NCI-H2227 treated with DMSO at 0.1 percent for 48 hours (cell line): ENCODE data around the gene DDIAS.
"Not testable (repeated sequence)": the region's sequence is repeated elsewhere in the genome, so short reads cannot be mapped to it uniquely, and the experiment has no call there.

Experiments
- DNase-seq: peaks from one replicate; lab custom pipeline; 2025; lab: John Stamatoyannopoulos, UW

The DDIAS gene, protein sequence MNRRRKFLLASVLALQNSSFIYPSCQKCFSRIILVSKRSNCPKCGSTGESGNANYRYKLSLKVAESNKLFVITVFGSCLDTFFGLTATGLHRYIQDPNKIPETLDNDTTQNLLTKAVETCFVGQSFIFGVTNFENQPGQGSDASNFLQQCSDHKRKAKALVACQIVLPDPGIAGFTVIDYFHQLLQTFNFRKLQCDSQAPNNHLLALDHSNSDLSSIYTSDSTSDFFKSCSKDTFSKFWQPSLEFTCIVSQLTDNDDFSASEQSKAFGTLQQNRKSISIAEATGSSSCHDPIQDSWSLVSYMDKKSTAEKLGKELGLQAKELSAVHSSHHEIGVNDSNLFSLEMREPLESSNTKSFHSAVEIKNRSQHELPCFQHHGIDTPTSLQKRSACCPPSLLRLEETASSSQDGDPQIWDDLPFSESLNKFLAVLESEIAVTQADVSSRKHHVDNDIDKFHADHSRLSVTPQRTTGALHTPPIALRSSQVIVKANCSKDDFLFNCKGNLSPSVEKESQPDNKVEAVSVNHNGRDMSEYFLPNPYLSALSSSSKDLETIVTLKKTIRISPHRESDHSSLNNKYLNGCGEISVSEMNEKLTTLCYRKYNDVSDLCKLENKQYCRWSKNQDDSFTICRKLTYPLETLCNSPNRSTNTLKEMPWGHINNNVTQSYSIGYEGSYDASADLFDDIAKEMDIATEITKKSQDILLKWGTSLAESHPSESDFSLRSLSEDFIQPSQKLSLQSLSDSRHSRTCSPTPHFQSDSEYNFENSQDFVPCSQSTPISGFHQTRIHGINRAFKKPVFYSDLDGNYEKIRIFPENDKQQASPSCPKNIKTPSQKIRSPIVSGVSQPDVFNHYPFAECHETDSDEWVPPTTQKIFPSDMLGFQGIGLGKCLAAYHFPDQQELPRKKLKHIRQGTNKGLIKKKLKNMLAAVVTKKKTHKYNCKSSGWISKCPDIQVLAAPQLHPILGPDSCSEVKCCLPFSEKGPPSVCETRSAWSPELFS

DNA sequence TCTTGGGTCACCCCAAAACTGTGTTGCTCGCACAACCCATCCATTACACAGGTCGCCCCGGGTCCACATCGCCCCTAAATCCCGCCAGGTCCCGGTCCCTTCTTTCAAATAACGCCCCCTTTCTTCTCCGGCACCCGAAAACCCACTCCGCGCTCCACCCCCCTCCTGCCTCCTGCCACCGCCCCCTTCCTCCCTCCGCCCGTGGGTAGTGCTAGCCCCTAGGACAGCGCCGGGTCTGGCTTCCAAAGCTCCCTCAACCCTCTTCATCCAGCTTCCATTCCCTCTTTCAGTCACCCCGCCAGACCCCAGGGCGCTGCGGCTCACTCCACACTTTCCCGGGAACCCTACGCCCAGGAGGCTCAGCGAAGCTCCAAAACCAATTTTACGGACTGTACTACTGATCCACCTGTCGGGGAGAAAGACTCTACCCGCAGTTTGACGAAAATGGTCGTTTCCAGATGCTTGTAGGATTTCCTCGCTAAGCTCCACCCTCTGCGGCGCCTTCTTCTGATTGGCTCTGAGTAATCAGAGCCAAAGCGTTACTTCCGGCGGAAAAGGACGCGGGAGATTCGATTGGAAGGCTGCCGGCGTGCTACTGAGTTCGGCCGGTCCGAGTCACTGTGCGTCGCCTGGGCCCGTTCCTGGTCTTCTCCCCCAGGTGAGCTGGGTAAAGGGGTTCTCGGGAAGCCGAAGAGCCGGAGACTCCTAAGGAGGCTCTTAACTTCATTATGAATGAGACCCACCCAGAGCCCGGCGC lies at the start of gene DDIAS:
DDIAS (plus strand) TSS at position 572 of the 757 bp plus-strand sequence. CDS start 13,003 bp downstream, outside the sequence.
- peak; percentile 92 for DNase-seq

DNA sequence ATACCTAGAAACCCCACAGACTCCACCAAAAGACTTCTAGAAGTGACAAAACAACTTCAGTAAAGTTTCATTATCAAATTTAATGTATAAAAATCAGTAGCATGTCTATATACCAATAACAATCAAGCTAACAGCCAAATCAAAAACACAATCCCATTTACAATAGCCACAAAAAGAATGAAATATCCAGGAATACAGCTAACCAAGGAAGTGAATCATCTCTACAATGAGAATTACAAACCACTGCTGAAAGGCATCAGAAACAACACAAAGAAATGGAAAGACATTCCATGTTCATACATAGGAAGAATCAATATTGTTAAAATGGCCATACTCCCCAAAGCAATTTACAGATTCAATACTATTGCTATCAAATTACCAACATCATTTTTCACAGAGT lies 47.3 kb upstream of the DDIAS start:
- DNase-seq: no peak

DNA sequence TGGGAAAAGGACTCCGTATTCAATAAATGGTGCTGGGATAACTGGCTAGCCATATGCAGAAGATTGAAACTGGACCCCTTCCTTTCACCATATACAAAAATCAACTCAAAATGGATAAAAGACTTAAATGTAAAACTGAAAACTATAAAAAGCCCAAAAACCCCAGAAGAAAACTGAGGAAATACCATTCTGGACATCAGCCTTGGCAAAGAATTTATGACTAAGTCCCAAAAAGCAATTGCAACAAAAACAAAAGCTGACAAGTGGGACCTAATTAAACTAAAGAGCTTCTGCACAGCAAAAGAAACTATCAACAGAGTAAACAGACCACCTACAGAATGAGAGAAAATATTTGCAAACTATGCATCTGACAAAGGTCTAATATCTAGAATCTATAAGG lies 46.6 kb upstream of the DDIAS start:
- DNase-seq: not testable (repeated sequence)

DNA sequence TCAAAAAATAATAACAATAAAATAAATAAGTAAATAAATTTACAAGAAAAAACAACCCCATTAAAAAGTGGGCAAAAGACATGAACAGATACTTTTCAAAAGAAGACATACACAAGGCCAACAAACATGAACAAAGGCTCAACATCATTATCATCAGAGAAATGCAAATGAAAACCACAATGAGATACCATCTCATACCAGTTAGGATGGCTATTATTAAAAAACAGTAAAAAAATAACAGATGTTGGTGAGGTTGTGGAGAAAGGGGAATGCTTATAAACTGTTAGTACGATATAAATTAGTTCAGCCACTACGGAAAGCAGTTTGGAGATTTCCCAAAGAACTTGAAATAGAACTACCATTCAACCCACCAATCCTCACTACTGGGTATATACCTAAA lies 45.9 kb upstream of the DDIAS start:
- DNase-seq: no peak

DNA sequence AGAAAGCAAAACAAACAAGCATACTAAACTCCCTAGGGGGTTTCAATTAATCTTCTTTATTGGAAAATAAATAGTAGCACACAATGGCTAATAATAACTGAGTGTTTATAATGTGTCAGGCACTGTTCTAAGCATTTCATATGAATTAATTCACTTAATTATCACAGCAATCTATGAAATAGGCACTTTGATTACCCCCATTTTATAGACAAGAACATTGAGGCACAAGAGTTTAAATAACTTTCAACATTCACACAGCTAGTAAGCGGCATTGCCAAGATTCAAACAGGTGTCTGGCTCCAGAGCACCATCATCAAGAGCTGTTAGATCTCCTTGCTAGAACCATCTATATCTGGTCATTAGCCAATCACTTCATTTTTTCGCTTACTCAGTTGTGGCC lies 44.4 kb upstream of the DDIAS start:
- DNase-seq: no peak

DNA sequence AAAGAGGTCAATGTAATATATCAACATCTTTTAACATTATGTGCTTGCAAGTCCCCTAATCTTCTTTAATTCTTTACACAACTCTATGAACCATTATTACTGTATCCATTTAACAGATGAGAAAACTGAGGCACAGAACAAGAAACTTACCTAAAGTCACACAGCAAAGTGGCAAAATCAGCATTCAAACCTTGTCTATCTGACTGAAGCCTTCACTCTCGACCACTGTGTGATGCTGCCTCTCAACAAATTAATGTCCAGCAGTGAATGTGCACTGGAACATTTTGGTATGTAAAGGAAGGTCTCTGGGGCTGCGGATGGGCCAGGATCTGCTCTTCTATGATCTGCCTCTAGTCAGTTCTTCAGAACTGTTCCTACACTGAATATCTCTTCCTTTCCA lies 43.4 kb upstream of the DDIAS start:
- no peak for DNase-seq

DNA sequence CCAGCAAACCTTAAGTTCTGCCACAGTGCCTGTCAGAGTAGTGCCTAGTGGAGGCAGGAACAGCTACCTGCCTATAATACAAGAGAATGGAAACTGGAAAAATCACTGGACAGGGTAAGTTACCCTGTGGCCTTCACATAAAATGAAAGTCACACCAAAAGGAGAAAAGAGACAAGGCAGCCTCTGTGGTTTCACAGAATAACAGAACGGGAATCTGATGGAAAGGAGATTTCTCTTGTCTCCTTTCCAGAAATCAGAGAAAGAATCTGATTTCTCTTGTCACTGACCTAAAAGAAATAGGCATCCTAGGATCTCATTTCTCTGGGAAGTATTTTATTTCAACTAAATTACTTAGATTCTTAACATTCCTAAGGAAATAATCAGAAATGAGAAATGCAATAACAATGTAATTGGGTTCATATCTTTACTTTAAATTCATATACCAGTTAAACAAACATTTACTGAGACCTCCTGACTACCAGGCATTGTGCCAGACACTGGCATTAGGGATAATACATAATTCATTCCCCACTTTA lies 42.9 kb upstream of the DDIAS start:
- no peak for DNase-seq

DNA sequence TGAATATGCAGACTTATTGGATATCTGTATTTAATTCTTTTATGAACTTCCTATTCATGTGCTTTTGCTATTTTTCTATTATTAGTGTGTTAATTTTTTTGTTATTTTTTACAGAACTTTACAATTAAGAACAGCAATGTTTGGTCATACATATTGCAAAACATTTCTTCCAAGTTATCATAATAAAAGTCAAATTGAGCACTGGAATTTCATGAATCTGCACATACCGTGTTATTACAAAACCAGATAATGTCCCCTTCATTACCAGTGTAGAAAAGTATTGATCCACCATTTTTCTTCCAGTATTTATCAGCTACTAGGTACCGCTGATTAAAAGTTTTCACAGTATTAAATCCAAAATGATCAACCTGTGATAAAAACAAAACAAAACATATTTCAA lies 41.8 kb upstream of the DDIAS start:
- no peak for DNase-seq

DNA sequence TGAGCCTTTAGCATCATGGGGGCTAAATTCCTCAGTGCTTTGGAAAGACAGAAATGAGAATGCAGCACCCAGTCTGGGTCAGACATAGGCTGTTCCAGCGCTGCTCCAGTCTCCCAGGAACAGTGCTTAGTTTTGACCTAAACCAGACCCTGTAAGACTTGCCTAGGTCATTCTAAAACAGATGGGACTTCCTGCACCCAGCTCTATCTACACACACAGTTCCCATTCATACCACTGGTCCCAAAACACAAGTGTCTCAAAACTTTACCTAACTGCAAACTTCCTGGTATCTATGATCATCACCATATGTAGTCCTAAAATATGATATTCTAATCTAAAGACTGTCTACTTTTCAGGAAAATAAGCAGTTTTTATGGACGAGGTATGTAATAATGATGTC lies 39.2 kb upstream of the DDIAS start:
- no peak for DNase-seq

DNA sequence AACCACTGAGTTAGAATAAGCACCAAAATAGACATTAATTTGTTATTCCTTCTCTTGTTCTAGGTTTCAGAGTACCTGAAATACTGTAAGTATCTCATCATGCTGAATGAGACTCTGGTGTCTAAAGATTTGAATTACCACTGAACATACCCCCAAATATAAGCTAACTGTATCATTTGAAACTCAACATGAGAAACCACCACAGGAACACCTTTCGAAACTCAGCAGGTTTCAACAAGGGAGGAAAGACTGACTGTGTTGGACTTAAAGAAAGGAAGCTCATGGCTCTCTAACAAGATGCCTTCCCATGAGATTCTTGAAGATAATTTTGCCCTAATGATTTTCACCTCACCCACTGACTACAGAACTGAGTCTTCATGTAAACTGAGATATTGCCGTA lies 38.3 kb upstream of the DDIAS start:
- DNase-seq: no peak

DNA sequence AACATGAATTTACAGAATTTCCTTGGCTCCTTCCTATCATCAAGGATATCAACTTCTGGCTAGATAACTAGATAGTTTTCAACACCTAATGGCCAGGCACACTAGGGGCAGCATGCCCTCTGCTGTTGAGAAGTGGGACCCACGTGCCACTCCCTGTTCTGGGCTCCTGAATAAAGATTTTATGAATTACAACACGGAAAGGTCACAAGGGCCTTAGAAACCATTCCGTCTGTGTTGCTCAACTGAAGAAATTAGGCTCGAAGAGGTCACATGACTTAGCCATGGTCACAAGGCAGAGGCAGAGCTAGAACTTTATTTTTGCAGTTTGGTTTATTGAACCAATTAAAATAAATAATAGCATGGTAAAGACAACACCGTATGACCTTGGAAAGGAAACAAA lies 37.3 kb upstream of the DDIAS start:
- no peak for DNase-seq

DNA sequence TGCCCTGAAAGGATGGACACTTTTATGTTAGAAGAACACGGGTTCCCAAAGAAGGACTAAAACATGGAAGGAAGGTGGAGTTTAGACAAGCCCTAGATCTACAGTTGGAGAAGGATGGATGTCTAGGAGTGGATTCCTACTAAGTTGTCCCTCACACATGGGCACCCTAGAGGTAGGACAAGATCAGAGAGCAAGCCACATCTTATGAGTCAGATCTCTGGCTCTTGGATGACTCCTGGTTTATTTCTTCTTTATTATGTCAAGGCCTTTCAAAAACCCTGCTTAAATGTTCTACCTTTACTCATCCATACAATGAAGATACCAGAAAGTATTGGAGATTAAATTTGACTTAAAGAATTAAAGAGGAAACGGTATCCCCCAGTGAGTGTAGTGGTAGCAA lies 35.7 kb upstream of the DDIAS start:
- no peak for DNase-seq

DNA sequence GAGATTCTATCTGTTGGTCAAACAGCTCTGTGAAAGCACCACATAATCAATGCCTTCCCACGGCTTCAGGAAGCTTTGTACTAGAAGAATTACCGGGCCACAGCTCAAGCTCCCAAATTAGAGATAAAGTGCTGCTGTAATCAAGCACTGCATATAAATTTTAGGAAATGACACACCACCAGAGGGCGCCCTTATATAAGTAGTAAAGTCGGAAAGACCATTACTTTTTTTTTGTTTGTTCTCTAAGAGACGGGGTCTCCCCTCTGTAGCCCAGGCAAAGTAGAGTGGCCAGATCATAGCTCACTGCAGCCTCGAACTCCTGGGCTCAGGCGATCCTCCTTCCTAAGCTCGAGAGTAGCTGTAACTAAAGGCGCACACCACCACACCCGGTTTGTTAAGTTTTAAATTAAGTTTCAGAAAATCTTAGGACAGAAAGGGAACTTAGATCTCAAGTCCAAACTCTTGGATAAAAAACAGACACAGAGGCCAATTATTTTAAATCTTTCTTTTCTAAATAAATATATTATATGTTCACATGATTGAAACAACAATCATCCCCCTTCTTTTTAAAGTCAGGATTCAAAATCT lies 33.9 kb upstream of the DDIAS start:
- peak; percentile 72 for DNase-seq

DNA sequence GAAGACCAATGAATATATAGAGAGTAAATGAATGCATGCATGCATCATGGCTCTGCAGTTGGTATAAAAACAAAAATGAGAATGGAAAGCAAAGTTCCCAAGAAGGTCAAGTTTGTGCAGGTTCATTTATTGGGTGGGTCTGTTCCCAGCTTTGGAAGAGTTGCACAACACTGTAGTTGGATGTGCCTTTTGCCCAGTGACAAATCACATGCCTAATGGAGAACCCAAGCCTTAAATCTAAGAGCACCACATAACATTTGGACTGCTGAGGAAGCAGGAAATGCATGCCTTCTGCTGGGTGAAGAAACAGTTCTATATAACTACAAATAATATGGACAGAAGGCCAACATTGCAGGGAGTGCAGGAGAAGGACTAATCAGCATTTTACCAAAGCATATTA lies 31.9 kb upstream of the DDIAS start:
- DNase-seq: no peak

DNA sequence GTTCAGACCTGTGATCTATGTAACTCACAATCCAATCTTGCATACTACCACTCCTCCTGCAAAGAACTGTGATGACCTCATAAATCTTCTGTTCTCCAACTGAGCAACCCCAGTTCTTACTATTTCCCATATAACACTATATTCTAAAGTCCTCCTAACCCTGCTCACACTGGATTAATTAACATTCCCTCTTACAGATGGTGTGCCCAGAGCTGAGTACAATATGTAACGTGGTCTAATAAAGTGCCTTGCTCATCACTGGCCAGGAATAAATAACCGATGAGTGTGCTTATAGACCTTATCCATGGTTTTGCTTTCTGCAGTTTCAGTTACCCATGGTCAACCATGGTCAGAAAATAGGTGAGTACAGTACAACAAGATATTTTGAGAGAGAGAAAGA lies 29.9 kb upstream of the DDIAS start:
- no peak for DNase-seq

DNA sequence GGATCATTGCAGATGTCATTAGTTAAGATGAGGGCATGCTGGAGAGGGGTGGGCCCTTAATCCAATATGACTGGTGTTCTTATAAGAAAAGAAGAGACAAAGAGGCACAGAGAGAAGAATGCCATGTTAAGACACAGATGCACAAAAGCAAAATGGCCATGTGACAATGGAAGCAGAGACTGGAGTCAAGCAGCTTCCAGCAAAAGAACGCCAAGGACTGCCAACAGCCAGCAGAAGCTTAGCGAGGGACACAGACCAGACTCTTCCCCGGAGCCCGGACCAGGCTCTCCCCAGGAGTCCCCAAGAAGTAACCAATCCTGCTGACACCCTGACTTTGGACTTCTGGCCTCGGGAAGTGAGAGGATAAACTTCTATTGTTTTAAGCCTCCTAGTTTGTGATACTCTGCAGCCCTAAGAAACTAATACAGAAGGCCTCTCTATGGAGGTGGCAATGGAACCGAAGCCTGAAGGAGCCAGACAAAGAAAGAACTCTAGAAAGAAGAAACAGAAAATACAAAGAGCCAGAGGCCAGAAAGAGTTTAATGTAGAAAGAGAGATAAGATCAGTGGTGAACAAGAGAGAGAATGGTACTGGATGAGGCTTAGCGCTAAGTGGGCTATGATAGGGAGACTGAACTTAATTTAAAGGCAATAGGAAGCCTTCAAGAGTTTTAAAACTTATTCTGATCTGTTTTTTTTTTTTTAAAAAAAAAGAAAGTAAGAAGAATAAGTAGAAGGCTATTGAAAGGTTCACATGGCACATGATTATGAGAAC lies 29.0 kb upstream of the DDIAS start:
- DNase-seq: no peak

DNA sequence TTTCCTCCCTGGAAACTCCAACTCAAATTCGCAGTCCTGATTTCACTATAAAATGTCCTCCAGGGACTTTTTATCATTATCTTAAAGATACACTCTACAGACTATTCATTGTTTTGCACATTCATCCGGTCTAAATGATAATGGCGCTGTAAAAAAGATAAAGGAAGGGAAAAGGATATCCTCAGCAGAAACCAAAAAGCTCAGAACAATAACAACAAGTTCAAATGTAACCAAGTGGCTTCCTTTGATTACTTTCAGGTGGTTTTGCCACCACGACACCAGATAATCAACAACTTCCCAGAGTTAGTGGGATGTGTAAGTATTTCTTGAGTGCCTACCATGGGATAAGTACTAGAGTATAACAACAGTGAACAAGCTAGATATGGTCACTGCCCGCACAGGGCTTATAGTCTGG lies 27.6 kb upstream of the DDIAS start:
- DNase-seq: no peak

DNA sequence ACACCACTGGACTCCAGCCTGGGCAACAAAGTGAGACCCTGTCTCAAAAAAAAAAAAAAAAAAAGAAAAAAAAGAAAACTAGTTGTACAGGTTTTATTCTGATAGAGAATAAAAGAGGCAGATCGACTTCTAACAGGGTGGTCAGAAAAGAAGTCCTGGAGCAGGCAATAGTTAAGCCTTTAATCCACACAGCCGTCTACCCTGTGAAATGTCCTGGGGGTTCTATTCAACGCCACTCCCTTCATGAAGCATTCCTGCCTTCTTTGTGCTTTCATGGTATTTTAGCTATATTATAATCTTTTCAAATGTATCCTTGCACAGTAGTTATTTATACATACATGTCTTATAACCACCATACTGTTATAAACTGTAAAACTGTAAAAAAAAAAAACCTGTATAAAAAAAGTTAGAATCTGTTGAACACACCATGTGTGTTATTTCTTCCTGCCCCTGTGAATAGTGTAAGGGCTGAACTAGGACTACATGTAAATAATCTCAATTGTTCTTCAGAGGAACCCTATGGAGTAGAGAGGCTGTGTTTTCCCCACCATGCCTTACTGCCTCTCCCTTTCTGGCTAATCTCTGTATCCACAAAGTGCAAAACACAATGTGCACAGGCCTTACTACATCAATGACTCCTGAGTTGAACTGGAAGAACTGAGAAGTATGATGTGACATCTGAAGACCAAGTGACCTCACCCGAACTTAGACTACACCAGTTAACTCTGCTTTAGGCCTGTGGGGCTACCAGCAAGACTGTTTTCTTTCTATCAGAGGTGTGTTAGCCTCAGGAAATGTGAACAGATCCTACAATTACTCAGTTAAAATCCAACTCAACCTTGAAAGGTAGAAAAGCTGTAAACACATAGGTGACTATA lies 26.7 kb upstream of the DDIAS start:
- DNase-seq: no peak

DNA sequence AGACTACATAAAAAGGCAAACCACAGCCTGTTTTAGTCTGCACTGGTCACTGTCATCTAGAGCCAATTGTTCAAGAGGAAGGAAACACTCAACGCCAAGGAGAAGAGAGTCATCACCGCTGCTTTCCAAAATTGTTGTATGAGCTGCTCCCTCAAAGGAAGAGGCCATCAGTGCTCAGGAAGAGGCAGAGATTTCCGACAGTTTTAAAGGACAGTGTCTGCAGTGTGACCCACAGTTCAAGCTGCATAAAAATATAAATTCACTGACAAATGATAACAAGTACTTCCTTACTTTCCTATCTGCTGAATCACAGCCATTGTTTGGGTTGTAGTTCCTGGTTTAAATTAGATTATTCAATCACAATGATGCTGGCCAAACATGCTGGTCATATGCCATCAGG lies 17.7 kb upstream of the DDIAS start:
- no peak for DNase-seq
